Suppressor macrophage treated with lipopolysaccharide for 1 hour (primary cell): ENCODE data around the gene HTRA3.

ENCODE experiments used
- DNase-seq, 3 donors: peaks; one replicate each; pipeline ENCODE4 v3.0.0-alpha.2; 2020 to 2022

Gene HTRA3

DNA sequence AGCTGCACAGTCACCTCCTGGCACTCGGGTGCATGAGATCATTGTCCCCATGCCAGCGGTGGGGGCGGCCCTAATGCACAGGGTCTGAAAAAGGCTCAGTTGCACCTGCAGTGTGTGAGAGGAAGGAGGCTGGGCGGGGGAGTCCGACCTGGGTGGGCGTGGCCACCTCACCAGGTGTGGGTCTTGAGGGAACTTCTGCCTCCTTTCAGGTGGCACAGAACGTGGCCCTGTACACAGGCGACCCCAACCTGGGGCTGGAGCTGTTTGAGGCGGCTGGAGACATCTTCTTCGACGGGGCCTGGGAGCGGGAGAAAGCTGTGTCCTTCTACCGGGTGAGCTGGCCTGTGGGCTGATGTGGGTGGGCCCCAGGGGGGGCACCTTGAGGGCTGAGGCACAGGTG is 34.3 kb upstream of the HTRA3 start:
- no peak for DNase-seq

DNA sequence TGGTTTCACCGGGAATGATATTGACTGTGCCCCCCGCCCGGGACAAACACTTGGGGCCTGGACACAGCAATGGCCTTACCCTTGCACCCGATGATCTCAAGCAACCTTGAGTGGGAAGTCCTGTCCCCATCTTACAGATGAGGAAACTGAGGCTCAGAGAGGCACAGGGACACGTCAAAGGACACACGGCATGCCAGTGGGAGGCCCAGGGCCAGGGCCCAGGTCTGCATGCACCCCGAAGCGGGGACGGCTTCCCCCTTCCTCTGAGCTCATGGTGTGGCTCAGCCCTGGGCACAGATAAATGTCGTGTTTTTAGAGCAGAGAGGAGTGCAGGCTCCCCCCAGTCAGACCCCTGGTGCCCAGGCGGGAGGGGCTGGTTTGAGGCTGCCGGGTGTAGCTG is 33.9 kb upstream of the HTRA3 start:
- DNase-seq, result no peak

DNA sequence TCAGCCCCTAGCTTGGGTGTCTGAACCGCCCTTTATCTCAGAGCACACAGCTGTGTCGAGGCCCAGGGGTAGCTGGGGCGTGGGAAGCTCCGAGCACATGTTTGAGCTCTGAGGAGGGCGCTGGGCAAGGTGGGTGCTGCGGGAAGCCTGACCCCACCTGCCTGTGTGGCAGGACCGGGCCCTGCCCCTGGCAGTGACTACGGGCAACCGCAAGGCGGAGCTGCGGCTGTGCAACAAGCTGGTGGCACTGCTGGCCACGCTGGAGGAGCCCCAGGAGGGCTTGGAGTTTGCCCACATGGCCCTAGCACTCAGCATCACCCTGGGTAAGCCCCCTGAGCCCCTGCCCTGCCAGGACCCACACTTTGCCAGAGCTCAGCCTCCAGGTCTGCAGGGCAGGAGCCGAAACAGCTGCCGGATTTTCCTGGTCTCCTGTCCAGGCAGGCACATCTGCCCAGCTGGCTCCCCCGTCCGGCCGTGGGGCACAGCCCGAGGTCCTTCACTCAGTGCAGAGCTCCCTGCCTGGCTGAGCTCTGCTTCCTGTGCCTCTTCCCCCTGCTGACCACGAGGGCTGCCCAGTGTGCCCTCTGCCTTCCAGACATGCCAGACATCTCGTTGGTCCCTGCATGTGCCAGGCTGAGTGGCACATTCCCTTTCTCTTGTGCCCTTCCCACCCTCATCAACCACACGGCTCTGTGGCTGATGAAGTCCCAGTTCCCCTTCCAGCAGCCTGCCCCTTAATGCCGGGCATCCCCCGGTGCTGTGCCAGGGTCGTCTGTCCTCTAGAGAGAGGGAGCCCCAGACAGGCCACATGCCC is 33.2 kb upstream of the HTRA3 start:
- DNase-seq, result no peak

DNA sequence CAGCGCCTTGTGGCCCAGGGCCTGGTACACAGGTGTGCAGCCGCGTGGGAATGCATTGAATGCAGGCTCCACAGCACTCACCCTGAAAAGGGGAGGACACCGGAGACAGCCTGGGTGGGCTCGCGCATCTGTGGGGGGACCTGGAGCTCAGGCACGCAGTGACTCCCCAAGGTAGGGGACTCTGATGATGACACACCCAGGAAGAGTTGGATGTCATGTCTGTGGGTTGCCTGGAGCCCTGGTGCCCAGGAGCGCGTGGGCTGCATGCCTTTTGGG is 32.7 kb upstream of the HTRA3 start:
- DNase-seq, result no peak

DNA sequence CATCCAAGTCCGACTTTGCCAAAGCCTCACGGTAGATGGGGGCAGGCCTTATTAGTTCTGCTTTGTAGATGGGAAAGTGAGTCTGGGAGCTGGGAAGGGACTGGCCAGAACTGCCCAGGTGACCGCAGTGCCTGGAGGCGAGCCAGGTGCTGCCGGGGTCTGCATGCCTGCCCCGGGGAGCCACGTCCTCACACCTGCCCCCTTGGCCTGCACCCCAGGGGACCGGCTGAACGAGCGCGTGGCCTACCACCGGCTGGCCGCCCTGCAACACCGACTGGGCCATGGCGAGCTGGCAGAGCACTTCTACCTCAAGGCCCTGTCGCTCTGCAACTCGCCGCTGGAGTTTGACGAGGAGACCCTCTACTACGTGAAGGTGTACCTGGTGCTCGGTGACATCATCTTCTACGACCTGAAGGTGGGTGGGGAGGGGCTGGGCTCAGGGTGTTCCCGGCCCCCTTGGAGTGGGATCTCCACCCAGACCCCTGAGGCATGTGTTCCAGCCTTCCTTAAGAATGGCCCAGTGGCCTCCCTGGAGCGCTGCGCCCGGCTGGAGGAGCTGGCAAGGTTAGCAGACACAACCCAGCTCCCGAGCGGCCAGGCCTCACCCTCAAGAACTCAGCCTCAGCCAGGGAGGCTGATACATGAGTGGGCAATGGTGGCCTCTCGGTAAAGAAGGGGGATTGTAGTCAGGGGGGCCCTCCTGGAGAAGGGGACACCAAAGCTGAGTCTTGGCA is 32.1 kb upstream of the HTRA3 start:
- no peak for DNase-seq

DNA sequence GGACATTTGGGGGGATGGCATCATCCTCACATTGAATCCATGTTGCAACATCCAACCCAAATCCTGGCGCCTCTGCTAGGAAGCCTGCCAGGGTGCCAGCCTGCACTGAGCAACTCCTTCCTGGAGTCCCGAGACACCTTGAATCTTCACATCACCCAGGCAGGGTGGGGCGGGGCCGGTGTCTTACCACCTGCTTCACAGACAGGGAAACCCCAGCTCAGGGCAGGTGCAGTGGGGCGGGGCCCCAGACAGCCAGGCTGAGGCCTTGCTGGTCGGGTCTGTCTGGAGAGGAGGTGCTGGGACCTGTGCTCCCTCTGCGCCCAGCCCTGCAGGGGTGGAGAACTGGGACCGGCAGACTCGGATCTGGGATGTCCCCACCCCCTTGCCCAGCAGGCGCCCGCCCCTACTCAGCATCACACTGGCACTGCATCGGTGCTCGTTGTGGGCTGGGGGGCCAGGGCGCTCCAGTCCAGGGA is 31.5 kb upstream of the HTRA3 start:
- DNase-seq, result peak in 1 of 3 donors; percentile 29

DNA sequence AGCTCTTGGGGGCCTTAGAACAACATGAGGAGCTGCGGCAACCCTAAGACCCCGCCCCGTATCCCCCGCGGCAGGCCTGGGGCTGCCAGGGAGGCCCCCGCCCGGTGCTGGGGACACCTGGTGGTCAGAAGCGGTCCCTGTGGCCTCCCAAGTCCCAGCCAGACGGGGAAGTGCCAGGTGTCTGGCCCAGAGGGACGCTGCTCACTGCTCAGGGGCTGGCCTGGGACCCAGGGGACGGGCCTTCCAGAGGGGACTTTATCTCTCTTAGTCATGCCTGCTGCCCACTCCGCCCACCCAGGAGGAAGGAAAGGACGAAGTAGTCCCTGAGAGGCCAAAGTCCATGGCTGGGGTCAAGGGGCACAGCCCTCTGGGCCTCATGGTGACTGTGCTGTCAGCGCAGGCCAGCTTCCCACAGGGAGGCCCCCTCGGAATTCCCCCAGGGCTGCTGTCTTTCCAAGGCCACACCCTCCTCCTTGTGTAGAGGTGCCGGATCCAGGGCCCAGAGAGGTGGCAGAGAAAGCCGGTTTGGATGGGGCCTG is 31.0 kb upstream of the HTRA3 start:
- DNase-seq, result peak; percentile 82 to 93 (median 89)

DNA sequence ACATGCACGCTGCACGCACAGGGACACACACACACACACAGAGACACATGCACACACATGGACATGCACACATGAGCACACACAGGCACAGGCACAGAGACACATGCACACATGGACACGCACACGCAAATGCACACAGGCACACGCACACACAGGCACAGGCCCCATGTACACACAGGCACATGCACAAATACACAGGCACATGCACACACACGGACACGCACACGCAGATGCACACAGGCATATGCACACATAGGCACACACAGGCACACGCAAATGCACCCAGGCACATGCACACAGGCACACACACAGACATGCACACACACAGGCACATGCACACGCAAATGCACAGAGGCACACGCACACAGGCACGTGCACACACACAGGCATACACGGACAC is 30.3 kb upstream of the HTRA3 start:
- DNase-seq, result no peak

DNA sequence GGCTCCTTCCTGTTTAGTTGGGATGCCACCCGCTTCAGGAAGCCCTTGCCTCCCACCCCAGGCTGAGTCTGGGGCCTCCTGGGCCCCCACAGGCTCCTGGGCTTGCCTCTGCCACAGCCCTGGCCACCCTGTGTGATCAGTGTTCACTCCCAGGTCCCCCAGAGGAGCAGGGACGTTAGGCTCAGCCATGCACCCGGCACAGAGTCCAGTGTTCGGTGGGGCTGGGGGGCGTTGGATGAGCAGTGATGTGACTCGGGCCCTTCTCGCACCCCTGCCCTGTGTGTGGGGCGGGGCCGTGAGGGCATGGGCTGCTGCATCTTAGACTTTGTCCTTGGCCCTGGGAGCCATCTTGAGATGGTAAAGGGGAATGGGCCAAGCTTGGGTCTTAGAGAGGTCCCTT is 29.9 kb upstream of the HTRA3 start:
- DNase-seq, result no peak

DNA sequence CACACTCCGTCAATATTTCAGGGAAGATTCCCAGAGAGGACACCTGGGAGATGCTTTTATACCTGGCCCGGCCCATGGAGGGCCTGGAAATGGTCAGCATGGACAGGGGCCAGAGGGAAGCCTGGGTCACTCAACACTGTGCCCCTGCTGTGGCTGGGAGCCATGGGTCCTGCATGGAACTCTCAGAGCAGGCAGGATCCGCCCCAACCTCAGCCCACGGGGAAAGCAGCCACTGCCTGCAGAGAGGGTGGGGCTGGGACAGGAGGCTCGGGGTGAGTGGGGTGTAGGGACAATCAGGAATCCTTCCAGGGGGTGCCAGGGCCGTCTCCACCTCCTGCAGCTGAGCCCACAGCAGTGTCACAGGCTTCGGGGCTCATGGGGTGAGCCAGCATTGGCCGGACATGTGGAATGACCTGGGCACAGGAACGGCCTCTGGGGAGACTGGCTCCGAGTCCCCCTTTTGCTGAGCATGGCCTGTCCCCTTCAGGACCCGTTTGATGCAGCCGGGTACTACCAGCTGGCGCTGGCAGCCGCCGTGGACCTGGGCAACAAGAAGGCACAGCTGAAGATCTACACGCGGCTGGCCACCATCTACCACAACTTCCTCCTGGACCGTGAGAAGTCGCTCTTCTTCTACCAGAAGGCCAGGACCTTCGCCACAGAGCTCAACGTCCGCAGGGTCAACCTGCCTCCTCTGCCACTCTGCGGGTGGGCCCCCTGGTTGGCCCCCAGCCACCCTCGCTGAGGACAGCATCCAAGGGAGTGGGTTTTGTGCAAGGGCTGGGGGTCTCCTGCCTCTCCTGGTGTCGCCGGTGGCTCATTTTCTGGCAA is 29.1 kb upstream of the HTRA3 start:
- no peak for DNase-seq

DNA sequence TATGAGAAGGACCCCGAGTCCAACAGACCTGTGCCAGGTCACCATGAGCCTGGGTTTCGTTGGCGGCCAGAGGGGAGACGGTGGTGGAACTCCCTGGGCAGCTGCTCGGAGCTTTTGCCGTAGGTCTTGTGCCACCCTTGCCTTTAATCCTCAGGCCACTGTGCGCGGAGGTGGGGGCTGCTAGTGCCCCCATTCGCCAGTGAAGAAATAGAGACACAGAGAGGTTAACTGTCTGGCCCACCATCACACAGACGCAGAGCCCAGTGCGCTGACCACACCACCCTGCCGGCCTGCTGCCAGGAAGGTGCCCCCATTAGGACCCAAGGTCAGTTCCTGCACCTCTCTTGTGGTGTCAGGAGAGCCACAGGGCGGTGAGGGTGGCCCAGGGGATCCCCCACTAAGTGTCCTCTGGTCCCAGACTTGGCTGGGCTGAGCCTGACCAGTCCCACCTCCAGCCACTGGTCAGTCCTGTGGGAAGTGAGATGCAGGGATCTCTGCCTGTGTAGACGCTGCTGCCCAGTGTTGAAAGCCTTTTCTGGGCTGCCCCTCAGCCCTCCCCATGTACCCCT is 28.3 kb upstream of the HTRA3 start:
- no peak for DNase-seq

DNA sequence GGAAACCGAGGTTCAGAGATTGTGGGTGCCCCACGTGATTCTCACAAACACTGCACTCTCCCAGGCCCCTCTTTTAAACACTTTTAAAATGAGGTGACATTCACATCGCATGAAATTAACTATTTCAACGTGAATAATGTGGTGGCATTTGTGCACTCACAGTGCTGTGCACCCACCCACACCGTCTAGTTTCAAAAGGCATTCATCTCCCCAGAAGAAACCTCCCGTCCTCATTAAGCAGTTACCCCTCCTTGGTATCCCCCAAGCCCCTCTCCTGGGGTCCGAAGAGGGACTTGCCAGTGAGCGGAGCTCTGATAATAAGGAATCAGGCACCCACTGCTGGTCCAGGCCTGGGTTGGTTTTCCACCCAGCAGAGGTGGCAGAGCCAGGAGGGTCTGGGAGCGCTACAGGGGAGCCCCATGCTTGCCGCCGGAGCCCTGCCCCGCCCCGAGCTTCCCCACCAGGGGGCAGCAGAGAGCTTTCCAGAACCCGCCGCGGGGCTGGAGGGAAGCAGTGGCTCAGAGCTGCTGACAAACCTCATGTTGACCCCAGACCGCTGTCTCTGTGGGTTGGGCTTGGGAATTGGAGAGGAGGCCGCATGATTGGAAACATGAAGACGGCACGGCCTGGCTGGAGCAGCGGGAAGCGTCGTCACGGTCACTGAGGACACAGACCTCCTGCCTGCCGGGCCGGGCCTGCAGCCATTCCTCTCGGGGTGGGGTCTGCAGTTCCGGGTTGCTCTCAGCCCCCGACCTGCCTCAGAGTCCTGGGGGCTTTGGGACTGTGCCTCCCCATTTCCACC is 27.5 kb upstream of the HTRA3 start:
- peak; percentile 80 to 93 (median 88) for DNase-seq

DNA sequence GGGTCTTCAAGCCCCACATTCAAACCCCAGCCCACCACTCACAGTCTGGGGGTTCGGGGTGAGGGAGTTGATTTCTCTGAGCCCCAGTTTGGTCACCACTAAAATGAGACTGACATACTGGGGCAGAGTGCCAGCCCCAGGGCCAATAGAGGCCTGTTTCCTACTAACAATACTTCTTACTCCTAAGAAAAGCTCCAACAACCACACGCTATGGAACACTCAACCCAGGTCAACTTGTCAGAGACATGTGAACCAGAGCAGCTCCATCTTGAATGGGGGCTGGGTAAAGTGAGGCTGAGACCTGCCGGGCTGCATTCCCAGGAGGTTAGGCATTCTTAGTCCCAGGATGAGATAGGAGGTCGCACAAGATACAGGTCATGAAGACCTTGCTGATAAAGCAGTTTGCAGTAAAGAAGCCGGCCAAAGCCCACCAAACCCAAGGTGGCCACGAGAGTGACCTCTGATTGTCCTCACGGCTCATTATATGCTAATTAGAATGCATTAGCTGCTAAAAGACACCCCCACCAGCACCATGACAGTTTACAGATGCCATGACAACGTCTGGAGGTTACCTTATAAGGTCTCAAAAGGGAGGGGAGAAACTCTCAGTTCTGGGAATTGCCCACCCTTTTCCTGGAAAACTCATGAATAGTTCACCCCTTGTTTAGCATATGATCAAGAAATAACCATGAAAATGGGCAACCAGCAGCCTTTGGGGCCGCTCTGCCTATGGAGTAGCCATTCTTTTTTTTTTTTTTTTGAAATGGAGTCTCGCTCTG is 26.6 kb upstream of the HTRA3 start:
- no peak for DNase-seq

DNA sequence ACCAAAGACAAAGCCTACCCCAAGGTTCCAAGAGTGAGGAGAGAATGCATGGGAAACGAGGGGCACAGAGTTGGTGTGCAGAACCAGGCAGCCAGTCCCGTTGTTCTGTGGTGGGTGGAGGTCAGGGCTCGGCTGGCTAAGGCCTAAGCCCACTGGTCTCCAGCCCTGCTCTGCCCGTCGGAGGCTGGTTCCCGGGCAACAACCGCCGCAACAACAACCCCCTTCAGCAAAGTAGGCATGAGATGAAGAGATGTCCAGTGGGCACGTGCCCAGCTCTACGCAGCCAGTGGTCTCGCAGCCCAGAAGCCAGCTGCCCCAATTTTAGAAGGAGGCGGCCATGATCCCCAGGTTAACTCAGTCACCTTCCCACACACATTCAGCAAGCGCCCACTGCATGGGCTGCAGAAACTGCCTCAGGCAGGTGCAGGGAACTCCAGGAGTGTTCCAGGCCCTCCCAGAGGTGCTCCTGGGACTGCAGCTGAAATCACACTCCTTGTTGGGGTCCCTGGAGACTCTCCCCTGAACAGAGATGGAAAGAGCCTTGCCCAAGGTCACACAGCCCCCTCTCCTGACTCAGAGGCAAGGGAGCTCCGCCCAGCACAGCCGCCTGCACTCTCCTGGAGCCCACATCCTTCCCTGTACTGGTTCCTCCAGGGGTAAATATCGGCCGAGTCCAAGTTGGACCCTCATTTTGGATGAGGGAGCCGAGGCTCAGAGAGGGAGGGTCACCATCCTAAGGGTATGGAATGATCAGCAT is 25.4 kb upstream of the HTRA3 start:
- no peak for DNase-seq

DNA sequence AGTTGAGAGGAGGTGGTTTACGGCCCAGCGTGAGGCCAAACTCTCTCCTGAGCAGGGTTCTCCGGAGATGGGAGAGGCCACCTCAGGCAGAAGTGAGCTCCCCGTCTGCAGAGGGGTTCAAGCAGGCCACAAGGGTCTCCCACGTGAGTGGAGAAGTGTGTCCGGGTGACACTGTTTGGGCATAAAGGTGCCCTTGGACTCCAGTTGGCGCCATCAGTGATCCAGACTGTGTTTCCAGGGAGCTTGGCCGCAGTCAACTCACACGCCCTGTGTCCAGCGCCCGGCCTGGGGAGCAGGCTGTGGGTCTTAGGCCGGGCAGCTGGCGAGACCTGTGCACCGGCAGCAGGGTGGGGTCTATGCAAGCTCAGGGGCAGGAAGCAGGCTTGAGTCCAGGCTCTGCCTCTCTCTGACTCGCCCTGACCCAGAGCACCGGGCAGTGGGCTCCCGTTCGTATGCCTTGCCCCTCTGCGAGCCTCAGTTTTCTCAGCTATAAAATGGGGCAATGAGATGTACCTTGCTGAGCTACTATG is 24.6 kb upstream of the HTRA3 start:
- no peak for DNase-seq

DNA sequence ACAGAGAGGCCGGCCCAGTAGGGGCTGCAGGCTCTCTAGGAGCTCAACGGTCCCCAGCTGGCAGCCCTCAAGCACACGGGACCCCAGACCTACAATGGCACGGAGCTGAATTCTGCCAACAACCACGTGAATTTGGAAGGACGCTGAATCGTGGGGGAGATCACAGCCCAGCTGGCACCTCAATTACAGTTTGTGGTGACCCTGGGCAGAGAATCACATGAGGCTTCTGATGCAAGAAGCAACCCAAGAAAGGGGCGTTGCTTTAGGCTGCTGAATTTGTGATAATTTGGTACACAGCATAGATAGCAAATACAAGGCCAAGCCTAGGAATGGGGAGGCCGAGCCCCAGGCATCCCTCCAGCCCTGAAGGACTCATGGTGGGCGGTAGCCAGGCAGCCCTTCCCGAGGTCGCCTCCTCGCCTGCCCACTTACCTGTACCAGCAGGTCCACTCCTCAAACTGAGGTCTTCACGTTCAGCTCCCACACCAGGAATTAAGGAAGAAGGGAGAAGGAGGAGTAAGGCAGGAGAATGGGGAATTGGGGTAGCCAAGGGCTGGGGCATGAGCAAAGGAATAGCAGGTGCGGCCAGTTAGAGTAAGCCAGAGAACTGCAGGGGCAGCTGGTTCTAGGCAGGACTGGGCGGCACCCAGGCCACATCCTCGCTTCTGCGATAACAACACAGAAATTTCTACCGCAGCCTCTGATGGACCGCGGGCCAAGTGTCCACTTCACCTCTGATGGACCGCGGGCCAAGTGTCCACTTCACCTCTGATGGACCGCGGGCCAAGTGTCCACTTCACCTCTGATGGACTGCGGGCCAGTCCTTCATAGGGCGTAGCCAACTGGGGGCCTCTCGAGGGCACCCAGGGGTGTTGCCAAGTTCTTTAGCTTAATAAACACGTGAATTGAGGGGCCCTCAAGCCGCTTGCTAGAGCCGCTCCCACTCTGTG is 23.4 kb upstream of the HTRA3 start:
- no peak for DNase-seq

DNA sequence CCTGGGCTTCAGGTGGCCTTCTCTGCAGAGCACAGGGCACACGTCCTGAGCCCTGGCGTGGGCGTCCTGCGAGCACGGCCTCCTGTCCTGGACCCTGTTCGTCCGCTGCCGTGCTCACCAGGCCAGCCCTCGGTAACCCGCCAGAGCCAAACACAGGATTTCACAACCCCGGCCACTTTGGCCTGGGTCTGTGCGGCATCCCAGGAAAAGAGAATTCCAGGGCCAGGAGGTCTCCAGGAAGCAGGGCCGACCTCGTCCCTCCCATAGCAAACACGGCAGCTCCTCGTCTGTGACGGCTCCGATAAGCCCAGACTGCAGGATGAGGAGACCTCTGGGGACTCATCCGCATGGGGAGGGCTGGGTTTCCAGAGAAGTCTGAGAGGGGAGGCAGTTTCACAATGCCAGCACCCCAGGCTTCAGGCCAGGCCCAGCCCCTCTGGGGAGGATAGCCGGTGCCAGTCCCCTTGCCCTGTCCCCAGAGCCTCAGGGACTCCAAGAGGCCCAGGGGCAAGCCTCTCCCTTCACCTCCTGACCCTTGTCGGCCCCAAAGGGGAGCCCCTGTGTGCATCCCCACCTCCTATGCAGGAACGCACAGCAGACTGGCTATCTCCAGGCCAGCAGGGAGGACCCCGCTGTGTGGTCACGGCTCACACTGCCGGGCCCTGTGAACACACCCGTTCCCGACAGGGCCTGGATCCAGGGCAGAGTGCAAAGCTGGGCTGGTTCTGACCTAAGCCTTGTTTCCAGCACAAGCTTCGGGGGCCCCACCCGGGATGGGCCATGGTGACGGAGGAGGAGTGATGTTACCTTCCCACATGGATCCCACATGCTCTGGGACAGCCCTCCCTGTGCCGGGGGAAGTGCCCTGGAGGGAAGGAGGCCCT is 22.3 kb upstream of the HTRA3 start:
- no peak for DNase-seq

DNA sequence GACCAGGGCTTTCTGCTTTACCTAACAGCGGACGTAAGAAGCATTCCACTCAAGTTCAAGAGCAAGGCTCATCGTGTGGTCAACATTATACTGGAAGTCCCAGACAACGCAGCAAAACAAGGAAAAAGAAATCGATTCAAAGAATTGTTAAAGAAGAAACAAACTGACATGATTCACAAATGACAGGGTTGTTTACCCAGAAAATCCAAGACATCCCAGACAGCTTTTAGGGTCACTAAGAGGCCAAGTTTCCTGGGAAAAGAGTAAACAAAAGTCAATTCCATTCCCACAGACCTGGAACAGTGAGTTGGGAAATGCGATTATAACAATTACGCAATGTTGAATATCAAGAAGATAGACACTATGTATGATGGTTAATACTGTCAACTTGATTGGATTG is 21.5 kb upstream of the HTRA3 start:
- no peak for DNase-seq
